SIG-M5 treated with dmso at 0.1 percent for 504 hours (cell line): Measurements from ENCODE around the gene IL27RA.

Experiments used
- DNase-seq: peaks from one replicate; lab custom pipeline; 2025; ENCODE audit not compliant: unreplicated experiment; lab: John Stamatoyannopoulos, UW

IL27RA gene

DNA sequence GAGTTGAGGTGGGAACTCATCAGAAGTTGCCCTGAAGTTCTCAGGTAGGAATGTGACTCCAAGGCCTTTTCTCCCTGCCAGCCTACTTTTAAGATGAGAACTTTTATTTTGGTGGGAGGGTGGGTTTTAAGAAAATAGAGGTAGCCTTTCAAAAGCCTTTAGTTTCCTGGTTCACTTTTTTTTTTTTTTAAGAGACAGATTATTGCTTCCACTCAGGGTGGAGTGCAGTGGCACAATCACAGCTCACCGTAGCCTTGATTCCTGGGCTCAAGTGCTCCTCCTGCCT, 51.1 kb downstream of the IL27RA start:
- DNase-seq: no peak

DNA sequence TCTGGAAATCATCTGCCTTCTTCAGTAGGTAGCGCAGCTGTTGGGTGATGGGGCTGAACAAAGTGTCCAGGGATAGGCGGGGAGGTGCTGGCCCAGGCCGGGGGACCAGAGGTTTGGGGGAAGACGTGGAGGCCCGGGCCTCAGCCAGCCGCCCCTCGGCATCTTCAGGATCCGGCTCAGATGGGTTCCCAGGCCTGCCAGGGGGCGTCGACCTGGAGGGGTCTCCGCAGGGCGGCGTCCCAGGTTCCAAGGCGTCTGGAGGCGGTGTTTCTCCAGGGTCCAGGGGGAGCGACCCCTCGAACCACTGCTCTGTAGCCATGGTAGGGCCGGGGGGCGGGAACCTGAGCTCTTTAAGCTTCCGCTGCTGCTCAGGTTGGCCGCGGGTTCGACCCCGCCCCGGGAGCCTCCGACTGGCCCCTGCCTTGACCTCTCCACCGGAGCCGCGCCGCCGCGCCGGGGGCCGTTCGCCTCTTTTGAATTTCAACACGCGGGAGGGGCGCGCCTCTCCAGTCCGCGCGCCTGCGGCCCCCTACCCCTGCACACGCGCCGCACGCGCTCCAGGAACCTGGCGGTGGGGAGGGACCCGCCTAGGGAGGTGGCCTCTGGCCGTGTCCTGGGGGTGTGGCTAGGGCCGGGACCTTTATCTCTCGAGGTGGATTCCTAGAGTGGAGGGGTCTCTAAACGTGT, 53.9 kb downstream of the IL27RA start, which contains the start of gene C19orf67:
Gene C19orf67, minus strand, starts transcription at position 475 of the 687 bp plus-strand sequence. Its CDS starts 156 bp downstream, at position 319.
- no peak for DNase-seq

- no peak for DNase-seq
Measured at GRCh38 chr19:14086098-14086497, 54.5 kb downstream of the IL27RA start.

DNA sequence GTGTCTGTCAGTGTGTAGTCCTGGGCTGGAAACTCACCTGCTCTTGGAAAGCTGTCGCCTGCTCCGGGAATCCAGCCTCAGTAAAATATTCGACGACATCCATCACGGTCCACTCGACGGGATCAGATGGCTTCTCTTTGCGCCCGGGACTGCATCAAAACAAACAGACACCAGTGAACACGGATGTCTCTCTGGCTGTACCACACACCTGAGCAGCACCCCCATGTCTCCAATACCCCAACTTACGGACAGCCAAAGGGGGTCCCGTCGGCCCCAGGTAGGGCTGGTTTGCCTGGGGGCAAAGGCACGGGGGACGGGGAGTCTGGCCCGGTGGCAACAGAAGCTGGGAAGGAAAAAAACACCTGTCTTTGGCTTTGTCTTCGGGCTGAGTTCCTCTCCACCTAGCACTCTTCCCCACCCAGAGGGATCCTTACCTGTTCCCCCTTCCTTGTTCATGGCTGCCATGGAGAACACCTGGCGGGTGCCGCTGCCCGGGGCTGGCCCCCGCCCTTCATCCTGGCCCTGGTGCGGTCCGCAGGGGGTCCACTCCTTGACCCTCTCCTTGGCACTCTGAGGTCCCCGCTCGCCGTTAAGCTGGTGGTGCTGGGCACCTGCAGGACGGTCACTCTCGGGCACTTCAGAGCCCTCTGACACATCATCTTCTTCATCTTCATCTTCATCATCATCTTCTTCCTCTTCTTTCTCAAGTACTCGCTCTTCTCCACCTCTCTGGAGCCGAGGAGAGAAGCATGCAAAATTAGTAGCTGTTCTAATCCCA, 57.3 kb downstream of the IL27RA start:
- no peak for DNase-seq

GRCh38 chr19:14089412-14089661, 57.8 kb downstream of the IL27RA start:
- no peak for DNase-seq

- DNase-seq: peak; percentile 46
Measured at GRCh38 chr19:14089662-14090508, 58.3 kb downstream of the IL27RA start.

GRCh38 chr19:14090509-14091080, 59.0 kb downstream of the IL27RA start, which contains the start of gene SAMD1:
Gene SAMD1, minus strand, starts transcription at chr19:14090751.
- peak; percentile 82 for DNase-seq

- DNase-seq: peak; percentile 69
Measured at GRCh38 chr19:14091081-14091812, 59.7 kb downstream of the IL27RA start.

DNA sequence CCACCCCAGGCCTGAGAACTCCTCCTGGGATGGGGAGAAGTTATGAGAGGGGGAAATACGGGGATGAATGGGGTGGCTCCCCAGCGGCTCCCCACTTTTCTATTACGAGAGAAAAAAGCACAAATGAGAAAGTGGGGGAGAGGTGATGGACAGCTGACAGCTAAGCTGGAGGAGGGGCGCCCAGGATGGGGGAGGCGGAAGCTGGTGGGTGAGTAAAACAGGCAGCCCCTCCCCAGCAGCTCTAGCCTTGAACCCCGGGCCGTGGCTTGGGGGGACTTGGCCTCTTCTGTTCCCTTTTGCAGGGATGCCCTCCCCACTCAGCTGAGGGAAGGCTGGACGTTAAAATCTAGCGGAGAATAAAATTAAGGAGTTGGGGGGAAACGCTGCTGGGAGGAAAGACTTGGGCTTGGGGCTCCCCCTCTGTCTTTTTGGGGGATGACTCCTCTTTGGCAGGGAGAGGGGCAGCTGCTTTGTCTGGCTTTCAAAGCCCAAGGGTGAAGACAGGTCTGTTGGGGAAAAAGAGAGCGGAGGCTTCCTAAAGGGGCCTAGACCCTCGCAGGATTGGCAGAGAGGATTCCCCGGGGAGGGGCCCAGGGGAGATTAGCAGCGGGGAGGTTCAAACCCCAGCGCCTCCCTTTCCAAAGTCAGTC, 60.4 kb downstream of the IL27RA start:
- DNase-seq: no peak

DNA sequence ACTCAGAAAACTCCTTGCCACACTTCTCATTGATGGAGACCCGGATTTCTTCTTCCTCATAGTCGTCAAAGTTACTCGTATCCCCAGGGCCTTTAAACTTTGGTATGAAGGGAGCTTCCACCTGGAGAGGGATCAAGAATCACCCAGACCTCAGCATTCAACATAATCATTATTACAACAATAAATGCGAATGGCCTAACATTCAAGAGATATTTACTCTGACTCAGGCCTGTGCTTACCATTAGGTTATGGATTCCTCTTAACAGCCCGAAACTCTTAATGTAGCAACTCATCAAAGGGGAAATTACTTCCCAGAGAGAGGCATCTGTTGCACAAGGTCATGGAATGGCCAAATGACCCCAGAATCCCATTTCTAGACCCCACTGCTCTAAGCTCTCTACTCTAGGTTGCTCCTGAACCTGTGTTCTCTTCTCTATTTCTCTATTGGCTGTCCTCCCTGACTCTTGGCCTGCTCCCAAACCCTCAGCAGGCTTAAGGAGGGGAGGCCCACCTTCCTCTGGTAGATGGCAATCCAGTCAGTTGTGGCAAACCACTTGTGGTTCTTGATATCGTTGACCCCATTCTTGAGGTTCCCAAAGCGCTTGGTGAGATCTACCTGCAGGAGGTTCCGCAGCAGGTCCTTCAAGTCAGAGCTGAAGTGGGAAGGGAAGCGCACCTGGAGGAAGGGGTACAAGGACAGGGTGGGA, 61.7 kb downstream of the IL27RA start:
- DNase-seq: no peak

GRCh38 chr19:14094854-14095253, 63.3 kb downstream of the IL27RA start:
- DNase-seq: no peak

DNA sequence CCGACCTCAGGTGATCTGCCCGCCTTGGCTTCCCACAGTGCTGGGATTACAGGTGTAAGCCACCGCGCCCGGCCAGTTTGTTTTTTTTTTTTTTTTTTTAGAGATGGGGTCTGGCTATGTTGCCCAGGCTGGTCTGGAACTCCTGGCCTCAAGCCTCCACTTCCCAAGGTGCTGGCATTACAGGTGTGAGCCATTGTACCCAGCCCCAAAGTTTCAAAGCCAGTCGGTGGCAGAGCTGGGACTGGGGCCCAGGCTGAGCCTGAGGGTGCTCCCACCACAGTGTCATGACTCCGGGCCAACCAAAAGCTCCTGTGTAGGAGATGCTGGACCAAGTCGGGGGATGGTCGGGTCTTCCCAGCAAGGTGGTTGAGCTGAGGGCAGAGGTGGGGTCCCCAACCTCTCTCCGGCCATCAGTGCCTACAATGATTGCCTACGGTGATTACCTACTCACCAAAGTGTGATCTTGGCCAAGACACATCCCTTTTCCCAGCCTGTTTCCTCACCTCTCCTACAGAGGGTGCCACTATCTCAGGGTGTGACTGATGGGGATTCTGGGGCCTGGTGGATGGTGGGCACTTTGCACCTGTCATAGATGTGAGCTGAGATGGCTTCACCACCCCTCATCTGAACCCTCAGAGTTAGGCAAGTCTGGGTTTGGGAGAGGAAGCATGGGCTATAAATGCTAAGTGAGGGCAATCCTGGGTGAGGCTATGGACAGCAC, 64.9 kb downstream of the IL27RA start:
- DNase-seq: no peak

DNA sequence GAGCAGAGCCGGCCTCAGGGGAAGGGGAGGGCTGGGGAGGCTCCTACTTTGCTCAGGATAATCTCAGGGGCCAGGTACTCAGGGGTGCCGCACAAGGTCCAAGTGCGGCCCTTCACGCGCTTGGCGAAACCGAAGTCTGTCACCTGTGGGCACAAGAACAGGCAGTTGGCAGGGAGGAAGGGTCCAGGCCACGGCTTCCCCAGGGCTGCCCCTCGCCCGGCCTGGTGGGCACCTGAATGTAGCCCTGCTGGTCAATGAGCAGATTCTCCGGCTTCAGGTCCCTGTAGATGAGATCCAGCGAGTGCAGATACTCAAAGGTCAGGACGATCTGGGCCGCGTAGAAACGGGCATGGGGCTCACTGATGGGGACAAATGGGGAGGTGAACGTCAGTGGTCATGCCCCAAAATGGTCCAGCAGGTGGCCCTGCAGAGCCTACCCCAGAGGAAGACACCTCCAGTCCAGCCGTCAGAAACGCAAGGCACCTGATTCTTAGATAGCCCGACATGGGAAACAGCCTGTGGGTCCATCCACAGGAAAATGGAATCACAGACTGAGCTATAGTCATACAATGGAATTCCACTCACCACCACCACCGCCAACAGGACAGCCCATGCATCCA, 66.1 kb downstream of the IL27RA start:
- no peak for DNase-seq

DNA sequence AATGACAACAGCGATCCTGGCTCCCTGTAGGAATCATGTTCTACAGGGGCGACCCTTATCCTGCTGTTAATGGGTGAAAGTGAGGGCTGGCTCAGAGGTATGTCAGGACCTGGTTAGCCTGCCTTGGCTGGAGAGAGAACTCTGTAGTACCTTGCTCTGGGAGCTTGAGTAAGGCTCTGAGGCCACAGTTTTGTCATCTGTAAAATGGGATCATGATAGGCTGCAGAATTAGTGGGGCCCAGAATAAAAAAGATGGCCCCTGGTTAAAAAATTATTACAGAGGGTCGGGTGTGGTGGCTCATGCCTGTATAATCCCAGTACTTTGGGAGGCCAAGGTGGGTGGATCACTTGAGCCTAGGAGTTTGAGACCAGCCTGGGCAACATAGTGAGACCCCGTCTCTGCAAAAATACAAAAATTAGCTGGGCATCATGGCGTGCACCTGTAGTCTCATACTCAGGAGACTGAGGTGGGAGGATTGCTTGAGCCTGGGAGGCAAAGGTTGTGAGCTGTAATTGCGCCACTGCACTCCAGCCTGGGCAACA, 69.5 kb downstream of the IL27RA start:
- no peak for DNase-seq

DNA sequence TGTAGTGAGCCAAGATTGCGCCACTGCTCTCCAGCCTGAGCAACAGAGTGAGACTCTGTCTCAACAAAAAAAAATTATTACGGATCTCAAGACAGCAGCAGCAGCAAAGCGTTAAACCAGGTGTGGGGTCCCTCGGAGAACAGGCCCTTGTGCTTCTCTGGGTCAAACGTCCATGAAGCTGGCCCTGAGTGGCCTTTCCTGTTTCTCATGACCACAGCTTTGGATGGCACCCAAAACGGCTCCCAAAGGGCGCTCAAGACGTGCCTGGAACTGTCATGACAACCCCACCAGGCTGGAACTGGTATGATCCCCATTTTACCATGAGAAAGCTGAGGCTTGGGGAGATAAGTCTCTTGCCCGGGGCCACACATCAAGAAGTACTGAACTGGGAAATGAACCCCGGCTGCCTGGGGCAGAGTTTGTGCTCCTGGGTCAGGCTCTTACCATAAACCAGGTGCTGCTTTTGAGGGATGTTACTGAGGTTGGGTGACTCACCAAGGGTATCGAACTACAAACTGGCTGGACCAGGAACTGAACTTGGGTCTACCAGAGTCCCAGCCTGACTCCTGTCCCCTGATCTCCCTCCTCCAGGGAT, 70.6 kb downstream of the IL27RA start:
- DNase-seq: no peak

GRCh38 chr19:14102756-14103155, 71.2 kb downstream of the IL27RA start:
- DNase-seq: no peak
